HG03108 (cell line): ENCODE data around the gene FOXP2.
"Not testable (repeated sequence)": the region's sequence is repeated elsewhere in the genome, so short reads cannot be mapped to it uniquely, and the experiment has no call there.

Experiments used
- ATAC-seq: cut with Tn5 transposase; IDR thresholded peaks from one replicate; pipeline ENCODE4 v1.9.1; 2021; ENCODE audit warnings: moderate library complexity; ENCODE audit not compliant: unreplicated experiment

FOXP2 gene

DNA sequence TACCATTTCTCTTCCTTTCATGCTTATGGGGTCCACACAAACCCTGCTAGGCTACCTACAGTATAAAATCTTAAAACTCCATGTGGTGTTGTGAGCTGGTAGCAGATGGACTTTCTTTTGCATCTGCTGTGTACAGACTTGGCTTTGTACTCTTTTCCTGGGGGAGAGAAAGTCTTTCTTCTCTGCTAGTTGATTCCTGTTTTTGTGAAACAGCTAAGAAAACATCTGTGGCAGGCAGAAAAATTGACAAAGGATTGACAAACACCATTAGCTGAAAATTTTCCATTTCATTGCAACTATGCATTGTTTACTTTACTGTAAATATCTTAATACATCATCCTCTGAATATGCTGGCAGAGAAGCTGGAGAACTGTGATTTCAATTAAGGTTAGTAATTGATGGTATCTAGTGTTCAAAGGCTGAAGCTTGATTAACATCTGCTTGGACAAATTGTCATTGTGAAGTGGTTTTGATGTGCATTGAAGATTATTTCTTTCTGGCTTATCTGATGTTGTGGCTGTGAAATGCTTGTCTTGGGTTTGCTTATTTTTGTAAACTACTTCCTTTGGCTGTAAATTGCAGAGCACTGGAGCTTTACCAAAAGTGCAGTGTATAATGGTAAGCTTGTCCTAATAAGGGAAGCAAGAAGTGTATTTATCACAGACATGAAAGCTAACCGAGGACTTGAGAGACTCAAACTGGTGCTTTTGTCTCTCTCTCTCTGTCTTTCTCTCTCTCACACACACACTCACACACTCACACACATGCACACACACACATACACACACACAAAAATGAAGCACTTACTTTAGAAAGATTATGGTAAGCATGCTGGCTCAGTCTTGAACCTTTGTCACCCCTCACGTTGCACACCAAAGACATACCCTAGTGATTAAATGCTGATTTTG, at the start of gene FOXP2:
FOXP2 (plus strand) TSS at position 660 of the 908 bp plus-strand sequence. CDS start 11,697 bp downstream, outside the sequence.
- ATAC-seq = no peak

DNA sequence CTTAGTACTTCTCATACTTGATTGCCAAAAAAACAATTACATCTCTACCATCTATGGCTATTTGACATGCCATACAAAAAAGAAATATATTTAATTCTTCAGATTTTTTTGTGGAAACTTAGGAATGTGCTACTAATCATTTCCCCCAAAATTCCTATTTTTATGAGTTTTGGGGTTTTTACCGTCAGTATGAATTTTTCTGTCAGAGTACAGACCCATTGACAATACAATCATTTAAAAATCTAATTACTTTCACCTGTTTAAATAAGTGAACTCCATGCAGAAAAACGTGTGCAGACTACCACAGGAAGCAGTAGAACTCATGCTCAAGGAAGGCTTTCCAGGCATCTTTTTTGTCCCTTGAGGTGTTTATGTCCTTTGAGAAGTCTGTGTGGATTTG, 48.8 kb upstream of the FOXP2 start:
- ATAC-seq = no peak

DNA sequence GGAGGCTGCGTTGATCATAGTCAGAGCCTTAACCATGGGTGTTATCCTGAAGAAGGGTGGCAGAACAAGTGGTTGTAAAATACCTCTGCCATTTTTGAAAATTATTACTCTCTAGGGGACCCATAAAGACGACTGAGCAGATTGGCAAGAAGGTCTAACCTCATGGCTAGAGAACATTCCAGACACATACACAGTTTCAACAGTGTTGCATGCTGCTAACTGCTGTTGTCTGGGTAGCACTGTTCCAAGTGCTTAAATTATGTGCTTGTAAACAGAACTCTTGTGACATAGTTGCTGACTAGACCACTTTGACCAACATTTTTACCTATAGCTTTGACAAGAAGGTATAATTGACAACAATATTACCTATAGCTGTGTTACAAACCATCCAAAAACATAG, 46.1 kb upstream of the FOXP2 start:
- no peak for ATAC-seq

DNA sequence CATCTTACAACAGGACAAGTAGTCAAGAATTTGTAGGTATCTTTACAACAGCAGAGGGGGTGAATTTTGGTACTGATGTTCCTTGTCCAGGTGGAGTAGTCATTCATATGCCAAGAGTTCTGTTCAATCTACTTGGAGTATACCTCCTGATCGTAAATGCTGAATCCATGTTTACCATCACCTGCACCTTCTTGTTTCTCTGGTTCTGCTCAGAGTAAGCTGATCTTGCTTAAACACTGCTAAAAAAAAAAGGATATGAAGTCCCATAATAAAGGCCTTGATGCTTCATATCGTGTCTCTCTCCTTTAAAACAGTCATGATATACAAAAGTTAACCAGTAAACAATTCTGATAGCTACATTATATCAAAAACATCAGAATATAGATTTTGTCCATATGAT, 45.3 kb upstream of the FOXP2 start:
- no peak for ATAC-seq

DNA sequence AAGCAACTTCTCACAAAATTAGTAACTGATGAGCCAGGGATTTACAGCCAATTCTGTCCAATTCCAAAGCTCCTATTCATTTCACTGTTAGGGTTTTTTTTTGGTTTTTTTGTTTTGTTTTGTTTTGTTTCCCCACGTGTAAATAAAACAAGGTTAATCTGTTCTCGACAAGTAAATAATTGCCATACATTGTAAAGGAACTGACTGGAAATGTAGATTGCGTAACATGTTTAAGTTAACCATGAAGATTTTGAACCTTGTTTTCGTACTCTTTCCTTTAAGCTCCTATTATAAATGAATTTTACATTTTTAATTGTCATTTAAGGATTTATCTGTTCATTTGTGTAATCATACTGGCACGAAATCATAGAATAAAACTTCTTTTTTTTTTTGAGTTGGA, 42.0 kb upstream of the FOXP2 start:
- ATAC-seq = no peak

DNA sequence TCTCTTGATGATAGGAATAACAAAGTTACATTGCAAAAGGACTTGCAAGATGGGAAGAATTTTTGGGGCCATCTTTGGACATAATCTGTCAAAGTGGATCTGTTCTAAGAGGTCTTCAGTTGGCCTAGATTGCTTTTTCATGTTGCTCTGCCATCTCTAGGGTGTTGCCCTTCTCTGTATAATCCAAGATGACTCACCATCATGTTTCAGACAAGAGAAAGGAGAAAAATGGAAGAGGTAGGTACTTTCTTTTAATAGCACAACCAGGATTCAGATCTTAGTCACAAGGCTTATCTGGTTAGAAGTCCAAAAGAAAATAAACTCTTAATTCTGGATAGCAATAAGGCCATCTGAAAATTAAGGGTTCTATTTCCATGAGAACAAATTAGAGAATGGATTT, 38.7 kb upstream of the FOXP2 start:
- ATAC-seq = no peak

DNA sequence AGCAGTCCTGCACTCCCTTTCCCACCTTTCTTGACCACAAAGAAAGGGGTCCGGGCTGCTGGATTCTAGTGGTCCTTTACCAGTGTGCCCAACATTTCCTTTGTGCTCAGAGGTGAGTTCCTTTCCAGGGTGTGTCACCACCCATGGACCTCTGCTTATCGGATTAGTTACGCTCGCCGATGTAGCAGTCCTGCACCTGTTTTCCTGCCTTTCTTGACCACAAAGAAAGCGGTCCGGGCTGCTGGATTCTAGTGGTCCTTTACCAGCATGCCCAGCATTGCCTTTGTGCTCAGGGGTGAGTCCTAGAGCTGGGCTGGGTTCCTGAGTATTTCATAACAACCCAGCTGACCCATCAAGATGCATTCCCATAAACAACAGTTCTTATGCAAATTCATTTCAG, 30.7 kb upstream of the FOXP2 start:
- ATAC-seq = not testable (repeated sequence)

DNA sequence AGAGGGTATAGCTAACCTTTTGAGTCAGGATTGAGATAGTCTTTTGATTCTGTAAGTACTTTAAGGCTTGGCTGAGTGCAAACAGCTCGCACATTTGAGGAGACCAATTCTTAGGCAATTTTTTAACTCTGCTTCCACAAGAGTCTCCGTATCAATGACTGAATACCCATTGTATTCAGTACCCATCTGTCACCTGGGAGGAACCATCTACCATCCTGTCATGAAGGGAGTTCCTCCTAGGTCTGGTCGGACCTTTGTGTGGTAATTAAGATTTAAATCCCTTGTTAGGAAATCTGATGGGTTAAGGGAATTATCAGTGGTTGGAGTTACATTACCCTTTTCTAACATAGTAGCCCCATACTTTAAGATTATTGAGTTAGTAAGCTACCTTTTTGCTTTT, 30.3 kb upstream of the FOXP2 start:
- ATAC-seq = not testable (repeated sequence)

DNA sequence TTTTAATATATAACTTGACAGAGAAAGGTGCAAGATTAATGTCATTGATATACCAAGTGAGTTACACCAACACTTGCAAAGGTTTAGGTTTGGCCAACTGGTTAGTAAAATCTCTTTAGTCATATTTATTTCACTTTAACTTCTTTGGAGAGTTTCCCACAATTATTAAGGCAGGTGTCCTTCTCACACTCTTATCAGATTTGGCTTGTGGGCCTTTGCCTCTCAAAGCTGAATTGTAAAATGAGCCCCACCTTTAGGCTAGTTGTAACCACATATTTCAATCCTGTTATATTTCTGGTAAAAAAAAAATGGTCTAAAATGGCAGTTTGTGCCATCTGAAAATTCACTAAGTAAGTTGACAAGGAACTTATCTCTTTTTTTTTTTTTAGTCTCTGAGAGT, 26.6 kb upstream of the FOXP2 start:
- no peak for ATAC-seq

DNA sequence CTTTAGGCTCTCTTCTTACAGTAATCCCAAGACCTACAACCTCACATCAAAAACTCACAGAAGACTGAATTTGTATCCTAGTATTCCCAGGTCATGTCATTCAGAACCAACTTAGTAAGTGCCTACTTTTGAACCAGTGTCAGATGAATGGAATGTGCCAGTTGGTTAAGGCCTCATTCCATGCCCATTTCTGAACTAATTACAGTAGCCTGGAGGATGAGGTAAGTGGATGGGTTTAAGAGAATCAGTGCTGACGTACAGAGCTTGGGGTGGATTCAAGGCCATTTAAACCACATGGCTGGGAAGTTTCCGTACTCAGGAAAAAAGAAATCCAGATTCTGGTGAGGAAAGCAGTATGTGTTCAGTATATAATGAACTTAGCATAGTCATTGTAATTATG, 21.9 kb upstream of the FOXP2 start:
- ATAC-seq = no peak

DNA sequence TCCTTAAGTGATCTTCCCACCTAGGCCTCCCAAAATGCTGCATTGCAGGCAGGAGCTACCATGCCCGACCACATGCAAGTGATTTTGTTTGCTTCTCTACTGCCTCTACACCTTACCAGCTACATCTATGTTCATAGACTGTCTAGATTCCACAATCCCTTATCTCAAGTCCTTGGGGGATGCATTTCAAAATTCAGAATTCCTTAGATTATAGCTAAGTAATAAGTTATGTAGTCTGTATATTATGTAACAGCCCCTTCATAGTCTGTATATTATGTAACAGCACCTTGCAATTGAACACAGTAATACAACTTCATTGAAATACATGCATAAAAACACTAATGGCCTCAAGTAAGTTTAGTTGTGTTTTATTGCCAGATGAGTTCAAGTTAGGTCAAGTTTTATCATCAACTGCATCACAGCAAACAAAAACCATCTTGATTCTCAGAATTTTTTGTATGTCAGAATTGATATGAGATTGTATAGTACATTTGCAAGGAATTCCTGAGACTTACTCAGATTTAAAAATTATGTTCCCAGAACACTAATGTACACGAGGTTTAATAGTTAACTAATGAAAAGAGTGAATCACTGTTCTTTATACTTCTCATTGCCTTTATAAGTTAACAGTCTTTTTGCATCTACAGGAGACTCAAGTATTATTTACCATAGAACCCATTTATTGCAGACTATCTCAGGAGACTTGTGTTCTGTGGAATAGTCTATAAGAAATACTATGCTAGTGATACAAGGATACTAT, 11.6 kb upstream of the FOXP2 start:
- no peak for ATAC-seq

DNA sequence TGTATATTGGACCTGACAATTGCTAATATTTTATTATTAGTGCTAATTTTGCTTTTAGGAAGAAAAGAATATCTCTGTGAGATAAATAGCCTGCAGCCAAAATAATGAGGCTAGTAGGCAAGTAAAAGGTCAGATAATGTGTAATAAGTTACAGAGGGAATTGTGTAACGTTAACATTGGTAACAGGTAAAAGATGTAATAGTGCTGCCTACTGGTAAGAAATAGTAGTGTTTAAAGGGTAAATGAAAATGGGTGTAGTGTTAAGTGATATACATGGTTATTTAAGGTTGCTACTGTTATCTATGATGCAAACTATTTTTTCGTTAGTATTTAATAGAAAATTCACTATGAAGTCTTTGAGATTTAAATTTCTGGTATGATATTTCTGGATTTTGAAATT, 9.2 kb upstream of the FOXP2 start:
- no peak for ATAC-seq

DNA sequence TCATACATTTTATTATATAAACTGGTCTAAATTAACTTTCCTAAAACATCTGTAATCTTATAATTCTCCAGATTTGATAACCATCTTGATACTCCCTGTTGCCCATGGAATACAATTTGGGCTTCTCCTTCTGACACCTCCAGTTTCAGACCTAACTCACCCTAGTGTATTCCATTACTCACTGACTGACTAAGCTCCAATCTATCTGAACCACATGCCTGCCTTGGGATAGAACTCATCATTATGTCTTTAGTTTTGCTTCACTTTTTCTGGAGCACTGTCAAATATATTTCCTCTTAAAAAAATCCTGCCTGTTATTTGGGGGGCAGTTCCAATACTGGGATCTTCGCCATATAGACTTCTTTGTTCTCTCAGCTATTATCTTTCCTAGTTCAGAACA, 4.9 kb upstream of the FOXP2 start:
- ATAC-seq = no peak

DNA sequence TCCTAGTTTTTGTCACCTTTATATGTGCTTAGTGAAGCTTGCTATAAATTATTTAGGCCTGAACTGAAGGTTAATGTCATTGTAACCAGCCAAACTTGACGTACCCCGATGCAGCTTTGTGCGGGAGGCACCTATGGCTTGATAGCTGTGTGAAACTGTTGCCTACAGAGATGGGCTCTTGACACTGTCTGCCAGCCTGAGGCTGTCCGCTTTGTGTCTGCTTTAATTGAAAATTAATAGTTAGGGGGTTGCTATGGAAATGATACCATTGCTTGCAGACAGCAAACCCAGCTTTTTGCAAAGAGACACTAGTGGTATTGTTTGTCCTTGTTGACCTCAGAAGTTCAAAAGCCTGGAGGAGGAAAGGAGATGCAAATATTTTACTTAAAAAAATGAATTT, 2.1 kb upstream of the FOXP2 start:
- ATAC-seq = no peak

DNA sequence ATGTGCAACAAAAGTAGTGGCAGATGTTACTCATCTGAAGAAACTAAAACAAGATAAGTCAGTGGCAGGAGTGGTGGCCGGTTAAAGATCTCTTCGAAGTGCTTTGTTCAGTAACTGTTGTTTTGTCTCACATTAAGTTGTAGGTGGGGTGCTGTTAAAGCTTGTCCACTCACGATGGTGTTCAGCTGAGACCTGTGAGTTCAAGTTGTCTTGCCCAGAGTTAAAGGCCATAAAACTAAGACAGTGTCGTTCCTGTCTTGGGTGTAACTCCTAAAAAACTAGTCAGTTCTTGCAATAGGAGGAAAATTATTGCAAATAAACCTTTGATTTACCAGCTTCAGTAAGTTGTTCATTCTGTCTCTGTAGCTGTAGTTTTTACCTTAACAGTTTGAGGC, 857 bp upstream of the FOXP2 start:
- no peak for ATAC-seq

DNA sequence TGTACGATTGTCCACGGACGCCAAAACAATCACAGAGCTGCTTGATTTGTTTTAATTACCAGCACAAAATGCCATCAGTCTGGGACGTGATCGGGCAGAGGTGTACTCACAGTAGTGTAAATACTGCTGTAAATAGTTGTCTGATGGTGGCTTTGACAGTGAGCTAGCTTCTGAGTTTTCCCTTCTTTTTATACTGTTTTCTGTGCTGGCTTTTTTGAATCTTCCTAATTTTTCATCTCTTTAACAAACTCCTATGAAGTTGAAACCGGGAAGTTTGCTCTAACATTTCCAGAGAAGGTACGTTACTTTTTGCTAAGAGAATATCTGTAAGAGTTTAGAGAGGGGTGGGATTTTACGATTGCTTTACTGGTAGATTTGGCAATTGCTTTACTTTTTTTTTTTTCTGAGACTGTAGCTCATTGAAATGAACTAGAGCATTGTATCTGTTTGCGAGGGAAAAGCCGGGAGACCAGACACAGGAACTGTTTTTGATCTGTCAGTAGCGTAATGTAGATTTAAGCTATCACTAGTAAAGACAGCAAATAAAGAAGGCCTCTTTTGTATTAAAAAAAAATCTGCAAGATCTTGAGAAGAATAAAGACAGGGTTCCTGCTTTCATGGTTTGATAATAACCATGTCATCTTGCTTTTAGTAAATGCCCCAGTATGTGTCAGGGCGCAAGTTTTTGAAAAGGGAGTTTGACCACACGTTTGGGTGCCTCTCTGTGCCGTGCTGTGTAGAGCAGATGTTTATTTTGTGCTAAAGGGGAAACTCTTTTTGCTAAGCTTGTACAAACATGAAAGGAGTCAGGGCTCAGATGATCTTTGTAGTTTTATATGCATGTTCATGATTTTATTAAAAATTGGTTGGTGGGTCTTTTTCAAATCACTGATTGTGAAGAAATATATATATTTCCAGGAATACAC, 712 bp downstream of the FOXP2 start:
- ATAC-seq = no peak

DNA sequence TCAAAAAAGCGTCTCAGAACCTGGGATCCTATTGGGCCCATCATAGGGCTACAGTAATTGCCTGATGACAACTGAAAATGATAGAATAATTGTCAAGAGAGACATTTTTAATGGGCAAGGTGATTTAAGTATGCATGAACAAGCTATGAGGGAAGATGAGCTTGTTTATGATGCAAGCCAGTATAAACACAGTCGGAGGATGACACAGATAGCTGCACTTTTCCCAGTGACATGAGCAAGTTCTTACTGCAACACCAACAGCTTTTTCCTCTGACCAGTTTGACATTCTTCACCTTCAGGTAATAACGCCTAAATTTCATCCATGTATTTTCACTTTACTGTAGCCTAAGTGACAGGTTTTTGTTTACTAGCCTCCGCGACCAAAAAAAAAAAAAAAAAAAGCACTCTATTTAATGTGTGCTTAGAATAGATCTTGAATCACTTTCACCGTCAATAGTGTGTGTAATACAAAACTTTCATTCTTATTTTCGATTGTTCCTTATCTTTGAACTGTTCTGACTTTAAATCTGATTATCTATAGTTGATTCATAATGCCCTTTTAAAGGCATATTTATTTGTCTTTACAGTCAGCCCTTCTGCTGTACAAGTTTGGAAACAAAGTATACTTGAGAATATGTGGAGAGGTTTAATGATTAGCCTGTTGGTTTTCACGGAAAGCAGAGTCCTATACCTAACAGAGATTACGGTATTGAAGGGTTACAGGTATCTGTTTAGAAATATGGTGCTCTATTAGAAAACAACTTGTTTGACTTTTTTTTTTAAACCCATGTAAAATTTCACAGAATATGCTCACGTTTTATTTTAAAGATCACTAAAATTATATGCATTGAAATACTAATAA, 1.7 kb downstream of the FOXP2 start:
- ATAC-seq = no peak

DNA sequence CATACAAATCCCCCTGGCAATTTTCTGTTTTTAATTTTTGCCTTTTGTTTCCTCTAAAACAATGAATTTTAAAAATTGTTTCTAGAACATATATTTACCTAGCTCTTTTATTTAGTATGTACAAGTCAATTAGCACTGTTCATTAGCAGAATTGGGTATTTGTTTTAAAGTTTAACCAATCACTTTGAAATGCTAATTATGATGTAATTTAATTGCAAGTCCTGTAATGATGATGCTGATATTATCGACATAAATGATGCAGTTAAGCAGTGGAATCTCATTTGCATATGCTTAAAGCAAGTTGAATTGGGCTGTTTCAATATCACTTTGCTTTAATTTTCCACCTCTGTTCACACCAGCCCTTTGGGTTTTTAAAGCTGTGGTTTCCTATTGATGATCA, 2.7 kb downstream of the FOXP2 start:
- ATAC-seq = no peak

DNA sequence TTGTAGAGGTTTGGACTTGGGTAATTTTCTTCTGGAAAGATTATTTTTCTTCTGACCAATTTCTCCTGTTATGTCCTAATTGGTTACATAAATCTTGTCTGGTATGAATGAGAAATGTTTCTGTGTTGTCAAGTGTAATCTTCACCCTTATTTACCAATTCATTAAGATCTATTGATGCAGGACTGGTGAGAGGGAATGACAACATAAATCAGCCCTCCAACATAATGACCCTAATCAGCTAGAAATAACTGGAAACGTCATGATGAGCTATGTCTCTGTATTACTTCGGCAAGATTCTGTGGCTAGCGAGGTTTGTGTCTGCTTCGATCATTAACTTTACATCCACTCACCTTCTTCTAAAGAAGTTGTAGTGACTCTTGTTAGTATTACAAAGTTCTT, 3.5 kb downstream of the FOXP2 start:
- ATAC-seq = no peak
